Measurements from ENCODE around the gene MYBPC3.

The MYBPC3 gene

DNA sequence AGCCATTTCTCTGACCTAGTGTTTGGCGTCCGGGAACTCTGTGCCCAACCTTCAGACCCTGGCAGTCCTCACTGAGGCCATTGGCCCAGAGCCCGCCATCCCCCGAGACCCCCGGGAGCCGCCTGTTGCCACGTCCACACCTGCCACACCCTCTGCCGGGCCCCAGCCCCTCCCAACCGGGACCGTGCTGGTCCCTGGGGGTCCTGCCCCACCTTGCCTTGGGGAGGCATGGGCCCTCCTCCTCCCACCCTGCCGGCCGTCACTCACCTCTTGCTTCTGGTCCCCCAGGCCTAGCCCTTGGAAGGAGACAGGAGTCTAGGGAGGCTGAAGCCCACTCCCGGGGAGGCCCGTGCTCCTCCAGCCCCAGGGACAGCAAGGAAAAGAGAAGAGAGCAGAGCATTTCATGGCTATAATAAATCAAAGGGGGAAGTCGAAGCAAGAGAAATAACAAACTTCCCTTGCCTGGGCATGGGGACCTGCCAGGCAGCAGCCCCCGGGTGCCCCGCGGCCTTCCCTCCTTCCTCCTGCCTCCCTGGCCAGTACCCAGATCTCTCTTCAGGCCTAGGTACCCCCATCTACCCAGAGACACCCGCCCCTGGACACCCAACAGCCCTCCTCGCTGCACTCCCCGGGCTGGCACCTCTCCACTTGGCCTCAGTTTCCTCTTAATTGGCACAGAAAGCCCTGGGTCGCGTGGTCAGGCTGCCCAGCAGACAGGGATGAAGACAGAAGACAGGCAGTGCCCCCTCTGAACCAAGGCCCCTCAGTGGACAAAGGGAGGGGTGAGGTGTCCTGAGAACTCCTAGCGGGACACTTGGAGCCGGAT lies 42.9 kb upstream of the MYBPC3 start:
- TF ChIP-seq, protein P1, sequence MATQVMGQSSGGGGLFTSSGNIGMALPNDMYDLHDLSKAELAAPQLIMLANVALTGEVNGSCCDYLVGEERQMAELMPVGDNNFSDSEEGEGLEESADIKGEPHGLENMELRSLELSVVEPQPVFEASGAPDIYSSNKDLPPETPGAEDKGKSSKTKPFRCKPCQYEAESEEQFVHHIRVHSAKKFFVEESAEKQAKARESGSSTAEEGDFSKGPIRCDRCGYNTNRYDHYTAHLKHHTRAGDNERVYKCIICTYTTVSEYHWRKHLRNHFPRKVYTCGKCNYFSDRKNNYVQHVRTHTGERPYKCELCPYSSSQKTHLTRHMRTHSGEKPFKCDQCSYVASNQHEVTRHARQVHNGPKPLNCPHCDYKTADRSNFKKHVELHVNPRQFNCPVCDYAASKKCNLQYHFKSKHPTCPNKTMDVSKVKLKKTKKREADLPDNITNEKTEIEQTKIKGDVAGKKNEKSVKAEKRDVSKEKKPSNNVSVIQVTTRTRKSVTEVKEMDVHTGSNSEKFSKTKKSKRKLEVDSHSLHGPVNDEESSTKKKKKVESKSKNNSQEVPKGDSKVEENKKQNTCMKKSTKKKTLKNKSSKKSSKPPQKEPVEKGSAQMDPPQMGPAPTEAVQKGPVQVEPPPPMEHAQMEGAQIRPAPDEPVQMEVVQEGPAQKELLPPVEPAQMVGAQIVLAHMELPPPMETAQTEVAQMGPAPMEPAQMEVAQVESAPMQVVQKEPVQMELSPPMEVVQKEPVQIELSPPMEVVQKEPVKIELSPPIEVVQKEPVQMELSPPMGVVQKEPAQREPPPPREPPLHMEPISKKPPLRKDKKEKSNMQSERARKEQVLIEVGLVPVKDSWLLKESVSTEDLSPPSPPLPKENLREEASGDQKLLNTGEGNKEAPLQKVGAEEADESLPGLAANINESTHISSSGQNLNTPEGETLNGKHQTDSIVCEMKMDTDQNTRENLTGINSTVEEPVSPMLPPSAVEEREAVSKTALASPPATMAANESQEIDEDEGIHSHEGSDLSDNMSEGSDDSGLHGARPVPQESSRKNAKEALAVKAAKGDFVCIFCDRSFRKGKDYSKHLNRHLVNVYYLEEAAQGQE (IDR thresholded peaks at IDR 0.05; ENCODE audit: insufficient read depth in 1 of 2, low read depth in 2 of 2, low read length in 2 of 2), result no peak
- TF ChIP-seq POLR2AphosphoS5 (IDR thresholded peaks at IDR 0.05; ENCODE audit: low read depth, low read length), result no peak
- TF ChIP-seq FOXP2 (optimal IDR thresholded peaks at IDR 0.05; ENCODE audit: borderline replicate concordance, extremely low read depth, extremely low read length, insufficient read depth), result no peak
- TF ChIP-seq SIN3A (IDR thresholded peaks at IDR 0.05; ENCODE audit: borderline replicate concordance, insufficient read depth, low read length), result no peak
- no peak for TF ChIP-seq TAF1 (IDR thresholded peaks at IDR 0.05; ENCODE audit: borderline replicate concordance, insufficient read depth, low read length)

DNA sequence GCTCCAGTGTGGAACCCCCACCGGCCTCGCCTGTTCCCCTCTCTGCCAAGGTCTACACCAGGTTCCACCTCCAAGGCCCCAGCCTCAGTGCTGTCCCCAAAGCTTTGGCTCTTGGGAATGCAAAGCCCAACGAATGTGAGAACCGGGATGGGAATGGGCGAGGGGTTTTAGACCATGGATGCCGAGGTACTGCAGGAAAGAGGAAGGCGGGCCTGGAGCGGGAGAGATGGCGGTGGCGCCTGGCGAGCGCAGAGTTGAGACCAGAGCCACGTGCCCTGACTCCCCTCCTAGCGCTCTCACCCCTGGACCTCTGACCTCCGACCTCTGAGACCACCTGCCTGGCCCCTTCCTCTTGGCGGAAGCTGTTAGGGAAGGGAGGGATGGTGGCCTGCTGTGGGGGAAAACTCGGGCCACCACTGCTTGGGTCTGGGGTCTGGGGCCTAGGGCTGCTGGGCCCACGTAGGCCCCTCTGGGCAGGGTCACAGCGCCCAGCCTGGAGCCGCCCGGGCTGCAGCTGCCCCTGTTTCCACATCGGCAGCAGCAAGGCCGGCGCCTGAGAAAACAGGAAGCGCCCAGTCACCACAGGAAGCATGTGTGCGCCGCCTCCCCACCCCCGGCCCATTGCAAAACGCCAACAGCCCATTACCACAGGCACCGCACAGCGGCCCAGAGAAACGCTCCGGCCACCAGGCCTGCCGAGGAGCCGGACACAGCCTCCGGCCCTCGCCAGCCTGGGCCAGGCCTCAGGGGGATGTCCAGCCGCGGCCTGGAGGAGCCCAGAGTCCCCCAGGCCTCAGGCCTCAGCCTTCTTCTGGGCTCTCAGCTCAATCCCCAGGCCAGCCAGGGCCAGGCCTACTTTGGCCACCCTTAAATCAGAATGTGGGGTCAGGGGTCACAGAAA lies 42.1 kb upstream of the MYBPC3 start:
- no peak for TF ChIP-seq TAF1 (IDR thresholded peaks at IDR 0.05; ENCODE audit: borderline replicate concordance, insufficient read depth, low read length)
- TF ChIP-seq POLR2AphosphoS5 (IDR thresholded peaks at IDR 0.05; ENCODE audit: low read depth, low read length), result peak; percentile 65
- TF ChIP-seq FOXP2 (optimal IDR thresholded peaks at IDR 0.05; ENCODE audit: borderline replicate concordance, extremely low read depth, extremely low read length, insufficient read depth), result peak; percentile 99

DNA sequence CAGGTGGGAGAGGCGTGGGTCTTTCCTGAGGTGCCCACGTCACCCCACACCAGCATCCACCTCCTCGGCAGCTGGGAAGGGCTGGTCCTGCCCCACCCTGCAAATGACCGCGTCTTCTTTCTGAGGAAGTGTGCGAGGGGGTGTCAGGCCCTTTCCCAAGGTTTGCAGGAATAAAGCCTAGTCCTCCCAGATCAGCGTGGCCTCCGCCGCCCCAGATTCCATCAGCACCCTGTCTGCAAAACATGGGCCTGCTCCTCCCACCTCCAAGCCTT lies 41.5 kb upstream of the MYBPC3 start:
- no peak for TF ChIP-seq SIN3A (IDR thresholded peaks at IDR 0.05; ENCODE audit: borderline replicate concordance, insufficient read depth, low read length)
- no peak for TF ChIP-seq FOXP2 (optimal IDR thresholded peaks at IDR 0.05; ENCODE audit: borderline replicate concordance, extremely low read depth, extremely low read length, insufficient read depth)
- TF ChIP-seq TAF1 (IDR thresholded peaks at IDR 0.05; ENCODE audit: borderline replicate concordance, insufficient read depth, low read length), result no peak
- no peak for TF ChIP-seq POLR2AphosphoS5 (IDR thresholded peaks at IDR 0.05; ENCODE audit: low read depth, low read length)

DNA sequence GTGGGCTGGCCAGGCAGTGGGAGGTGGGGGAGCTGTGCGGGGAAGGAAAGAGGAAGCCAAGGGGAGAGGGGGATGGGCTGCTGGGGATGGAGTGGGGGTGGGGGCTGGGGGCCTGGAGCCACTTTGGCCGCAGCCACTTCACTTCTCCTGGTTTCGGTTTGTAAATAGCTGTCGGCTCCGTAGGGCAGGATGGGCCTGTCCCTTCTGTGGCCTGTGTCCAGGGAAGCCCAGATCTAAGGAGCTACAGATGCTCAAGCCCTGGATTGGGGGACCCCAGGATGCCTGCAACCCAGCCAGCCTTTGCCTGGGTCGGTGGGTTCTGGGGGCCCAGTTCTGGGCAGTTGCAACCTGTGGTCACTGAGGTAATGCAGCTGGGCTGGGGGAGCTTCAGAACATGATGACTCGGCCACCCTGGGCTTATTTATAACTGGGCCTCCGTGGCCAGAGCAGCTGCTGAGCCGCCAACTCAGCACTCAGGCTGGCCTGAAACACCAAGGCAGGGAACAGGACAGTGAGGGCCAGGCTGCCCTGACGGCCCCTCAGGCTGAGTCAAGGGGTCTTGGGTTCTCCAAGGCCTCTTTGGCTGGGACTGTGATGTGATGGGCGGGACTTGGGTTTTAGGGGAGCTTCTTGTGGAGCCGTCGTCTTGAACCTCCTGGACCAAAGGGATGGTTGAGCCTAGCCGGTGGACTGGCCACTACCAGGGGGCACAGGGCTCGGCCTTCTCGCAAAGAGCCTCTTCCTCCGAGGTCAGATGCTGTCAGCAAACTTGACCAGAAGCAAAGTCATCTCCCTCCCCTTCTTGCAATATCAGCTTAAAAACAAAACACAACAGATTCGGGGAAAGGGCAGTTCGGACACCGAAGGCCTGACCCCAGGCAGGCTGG lies 40.9 kb upstream of the MYBPC3 start:
- TF ChIP-seq POLR2AphosphoS5 (IDR thresholded peaks at IDR 0.05; ENCODE audit: low read depth, low read length), result no peak
- TF ChIP-seq SIN3A (IDR thresholded peaks at IDR 0.05; ENCODE audit: borderline replicate concordance, insufficient read depth, low read length), result no peak
- no peak for TF ChIP-seq TAF1 (IDR thresholded peaks at IDR 0.05; ENCODE audit: borderline replicate concordance, insufficient read depth, low read length)
- TF ChIP-seq FOXP2 (optimal IDR thresholded peaks at IDR 0.05; ENCODE audit: borderline replicate concordance, extremely low read depth, extremely low read length, insufficient read depth), result no peak
- TF ChIP-seq, protein P1 (IDR thresholded peaks at IDR 0.05; ENCODE audit: insufficient read depth in 1 of 2, low read depth in 2 of 2, low read length in 2 of 2), result no peak

DNA sequence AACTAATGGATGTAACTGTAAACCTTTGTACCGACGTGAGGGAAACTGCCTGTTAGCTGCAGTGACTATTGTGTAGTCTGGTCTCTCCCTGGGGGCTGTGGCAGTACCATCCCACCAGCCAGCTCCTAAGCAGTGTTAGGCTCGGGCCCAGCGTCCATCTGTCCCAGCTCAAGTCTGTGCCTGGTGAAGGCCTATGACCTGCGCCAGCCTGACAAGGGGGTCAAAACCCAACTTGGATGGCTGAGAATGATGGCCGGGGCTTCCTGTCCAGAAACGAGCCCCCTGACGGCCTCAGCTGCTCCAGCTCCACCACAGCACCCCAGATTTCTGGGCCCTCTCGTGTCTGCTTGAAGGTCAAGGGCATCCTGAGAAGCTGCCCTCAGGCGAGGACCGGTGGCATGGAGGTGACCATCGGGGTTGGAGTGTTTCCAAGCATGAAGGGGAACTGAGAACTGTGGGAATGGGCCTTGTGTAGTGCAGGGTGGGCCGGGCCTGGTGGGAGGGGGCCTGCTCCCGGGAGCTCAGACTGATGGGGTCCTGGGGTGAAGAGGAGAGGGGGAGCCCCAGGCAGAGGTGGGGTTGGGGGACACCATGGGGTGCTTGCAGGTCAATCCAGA lies 40.2 kb upstream of the MYBPC3 start:
- TF ChIP-seq, protein P1 (IDR thresholded peaks at IDR 0.05; ENCODE audit: insufficient read depth in 1 of 2, low read depth in 2 of 2, low read length in 2 of 2), result no peak
- TF ChIP-seq SIN3A (IDR thresholded peaks at IDR 0.05; ENCODE audit: borderline replicate concordance, insufficient read depth, low read length), result no peak
- TF ChIP-seq TAF1 (IDR thresholded peaks at IDR 0.05; ENCODE audit: borderline replicate concordance, insufficient read depth, low read length), result no peak
- TF ChIP-seq FOXP2 (optimal IDR thresholded peaks at IDR 0.05; ENCODE audit: borderline replicate concordance, extremely low read depth, extremely low read length, insufficient read depth), result no peak
- TF ChIP-seq POLR2AphosphoS5 (IDR thresholded peaks at IDR 0.05; ENCODE audit: low read depth, low read length), result no peak
